ENCODE measurements around the gene ARHGAP24.

DNA sequence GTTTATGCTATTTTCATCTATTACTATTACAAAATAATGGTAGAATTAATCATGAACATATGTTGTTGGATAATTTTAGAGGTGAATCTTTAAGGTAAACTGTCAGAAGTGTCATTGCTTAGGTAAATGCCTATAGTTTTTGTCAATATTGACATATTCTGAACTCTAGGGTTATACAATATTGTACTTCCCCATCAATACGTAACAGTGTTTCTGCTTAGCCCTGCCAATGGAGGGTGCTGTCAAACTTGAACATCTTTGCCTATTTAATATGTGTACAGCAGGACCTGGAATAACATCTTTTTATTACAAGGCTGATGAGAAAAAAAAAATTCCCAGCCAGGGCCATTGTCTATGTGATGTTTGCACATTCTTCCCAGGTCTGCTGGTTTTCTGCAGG lies 40.8 kb downstream of the ARHGAP24 start:
- TF ChIP-seq POLR2A (IDR thresholded peaks at IDR 0.05), result no peak
- TF ChIP-seq, protein P1, sequence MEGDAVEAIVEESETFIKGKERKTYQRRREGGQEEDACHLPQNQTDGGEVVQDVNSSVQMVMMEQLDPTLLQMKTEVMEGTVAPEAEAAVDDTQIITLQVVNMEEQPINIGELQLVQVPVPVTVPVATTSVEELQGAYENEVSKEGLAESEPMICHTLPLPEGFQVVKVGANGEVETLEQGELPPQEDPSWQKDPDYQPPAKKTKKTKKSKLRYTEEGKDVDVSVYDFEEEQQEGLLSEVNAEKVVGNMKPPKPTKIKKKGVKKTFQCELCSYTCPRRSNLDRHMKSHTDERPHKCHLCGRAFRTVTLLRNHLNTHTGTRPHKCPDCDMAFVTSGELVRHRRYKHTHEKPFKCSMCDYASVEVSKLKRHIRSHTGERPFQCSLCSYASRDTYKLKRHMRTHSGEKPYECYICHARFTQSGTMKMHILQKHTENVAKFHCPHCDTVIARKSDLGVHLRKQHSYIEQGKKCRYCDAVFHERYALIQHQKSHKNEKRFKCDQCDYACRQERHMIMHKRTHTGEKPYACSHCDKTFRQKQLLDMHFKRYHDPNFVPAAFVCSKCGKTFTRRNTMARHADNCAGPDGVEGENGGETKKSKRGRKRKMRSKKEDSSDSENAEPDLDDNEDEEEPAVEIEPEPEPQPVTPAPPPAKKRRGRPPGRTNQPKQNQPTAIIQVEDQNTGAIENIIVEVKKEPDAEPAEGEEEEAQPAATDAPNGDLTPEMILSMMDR (IDR thresholded peaks at IDR 0.05), result no peak
